KMS-11 (cell line): ENCODE data around the gene KRTAP5-8.
"Not testable (repeated sequence)": the region's sequence is repeated elsewhere in the genome, so short reads cannot be mapped to it uniquely, and the experiment has no call there.

Experiments
- H2AFZ ChIP-seq: fragments of 200-600 bp; sonication (generic); 2 replicates; pipeline ENCODE4 v1.6.1; 2016; ENCODE audit warnings: antibody characterized with exemption, mixed run types, low read depth
- H3K27ac ChIP-seq: fragments of 200-600 bp; sonication (generic); 2 replicates; pipeline ENCODE4 v1.6.1; 2016; ENCODE audit warnings: mild to moderate bottlenecking, mixed run types
- H3K27me3 ChIP-seq: fragments of 200-600 bp; sonication (generic); 2 replicates; pipeline ENCODE4 v1.6.1; 2017; ENCODE audit warnings: mild to moderate bottlenecking, low read depth, mixed run types, moderate library complexity; ENCODE audit not compliant: insufficient read depth
- H3K36me3 ChIP-seq: fragments of 200-600 bp; sonication (generic); 2 replicates; pipeline ENCODE4 v1.6.1; 2017; ENCODE audit warnings: mild to moderate bottlenecking, mixed run types; ENCODE audit not compliant: insufficient read depth
- H3K4me1 ChIP-seq: fragments of 200-600 bp; sonication (generic); 2 replicates; pipeline ENCODE4 v1.6.1; 2016; ENCODE audit warnings: mild to moderate bottlenecking, low read depth, mixed run types; ENCODE audit not compliant: poor library complexity, severe bottlenecking
- H3K4me2 ChIP-seq: fragments of 200-600 bp; sonication (generic); 2 replicates; pipeline ENCODE4 v1.7.0; 2016; ENCODE audit warnings: mild to moderate bottlenecking, mixed run types
- H3K4me3 ChIP-seq: fragments of 200-600 bp; sonication (generic); IDR thresholded peaks from 2 replicates; pipeline ENCODE4 v1.6.1; 2017; ENCODE audit warnings: low read depth, low read length, mixed read lengths; ENCODE audit not compliant: insufficient read depth
- H3K79me2 ChIP-seq: fragments of 200-600 bp; sonication (generic); 2 replicates; pipeline ENCODE4 v1.6.1; 2016; ENCODE audit warnings: low read depth, mixed run types; ENCODE audit not compliant: insufficient read depth
- H3K9ac ChIP-seq: fragments of 200-600 bp; sonication (generic); 2 replicates; pipeline ENCODE4 v1.6.1; 2016; ENCODE audit warnings: mild to moderate bottlenecking, mixed run types
- H4K20me1 ChIP-seq: fragments of 200-600 bp; sonication (generic); 2 replicates; pipeline ENCODE4 v1.6.1; 2016; ENCODE audit warnings: mild to moderate bottlenecking, mixed run types; ENCODE audit not compliant: insufficient read depth
- TF ChIP-seq, protein P1 (sequence below): fragments of 200-600 bp; sonication (generic); conservative IDR thresholded peaks from 2 replicates; pipeline ENCODE4 v1.6.1; 2017; ENCODE audit warnings: low read depth, mild to moderate bottlenecking, antibody characterized with exemption, low read length, moderate library complexity, mixed read lengths

KRTAP5-8 gene

DNA sequence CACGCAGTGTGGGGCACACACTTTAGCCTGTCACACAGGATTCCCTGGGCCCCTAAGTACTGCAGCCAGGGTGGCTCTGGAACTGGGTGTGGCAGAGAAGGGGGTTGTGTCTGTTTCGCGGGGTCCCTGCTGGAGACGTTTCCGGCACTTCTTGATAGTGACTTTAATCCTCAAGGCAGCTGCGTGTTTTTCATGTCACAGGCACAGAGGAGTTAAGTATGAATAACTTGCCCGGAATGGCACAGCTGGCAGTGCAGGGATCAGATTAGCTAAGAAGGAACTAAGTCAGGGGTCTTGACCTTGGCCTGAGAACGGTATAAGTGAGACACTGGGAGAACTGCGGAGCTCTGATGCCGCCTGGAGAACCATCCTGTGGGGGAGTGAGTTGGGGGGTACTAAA, 18.3 kb upstream of the KRTAP5-8 start:
- Histone ChIP-seq H3K4me2 (no peak overlapping the region), H3K4me3 (no peak overlapping the region), H3K36me3 (no peaks in the 10 kb centered on the region), H2AFZ (no peak overlapping the region), H3K9ac (no peak overlapping the region), H4K20me1 (no peaks in the 10 kb centered on the region), H3K79me2 (no peaks in the 10 kb centered on the region), H3K4me1 (no peaks in the 10 kb centered on the region), H3K27ac (no peak overlapping the region), H3K27me3 (no peaks in the 10 kb centered on the region)
- TF ChIP-seq, protein P1, sequence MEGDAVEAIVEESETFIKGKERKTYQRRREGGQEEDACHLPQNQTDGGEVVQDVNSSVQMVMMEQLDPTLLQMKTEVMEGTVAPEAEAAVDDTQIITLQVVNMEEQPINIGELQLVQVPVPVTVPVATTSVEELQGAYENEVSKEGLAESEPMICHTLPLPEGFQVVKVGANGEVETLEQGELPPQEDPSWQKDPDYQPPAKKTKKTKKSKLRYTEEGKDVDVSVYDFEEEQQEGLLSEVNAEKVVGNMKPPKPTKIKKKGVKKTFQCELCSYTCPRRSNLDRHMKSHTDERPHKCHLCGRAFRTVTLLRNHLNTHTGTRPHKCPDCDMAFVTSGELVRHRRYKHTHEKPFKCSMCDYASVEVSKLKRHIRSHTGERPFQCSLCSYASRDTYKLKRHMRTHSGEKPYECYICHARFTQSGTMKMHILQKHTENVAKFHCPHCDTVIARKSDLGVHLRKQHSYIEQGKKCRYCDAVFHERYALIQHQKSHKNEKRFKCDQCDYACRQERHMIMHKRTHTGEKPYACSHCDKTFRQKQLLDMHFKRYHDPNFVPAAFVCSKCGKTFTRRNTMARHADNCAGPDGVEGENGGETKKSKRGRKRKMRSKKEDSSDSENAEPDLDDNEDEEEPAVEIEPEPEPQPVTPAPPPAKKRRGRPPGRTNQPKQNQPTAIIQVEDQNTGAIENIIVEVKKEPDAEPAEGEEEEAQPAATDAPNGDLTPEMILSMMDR, result no peak

DNA sequence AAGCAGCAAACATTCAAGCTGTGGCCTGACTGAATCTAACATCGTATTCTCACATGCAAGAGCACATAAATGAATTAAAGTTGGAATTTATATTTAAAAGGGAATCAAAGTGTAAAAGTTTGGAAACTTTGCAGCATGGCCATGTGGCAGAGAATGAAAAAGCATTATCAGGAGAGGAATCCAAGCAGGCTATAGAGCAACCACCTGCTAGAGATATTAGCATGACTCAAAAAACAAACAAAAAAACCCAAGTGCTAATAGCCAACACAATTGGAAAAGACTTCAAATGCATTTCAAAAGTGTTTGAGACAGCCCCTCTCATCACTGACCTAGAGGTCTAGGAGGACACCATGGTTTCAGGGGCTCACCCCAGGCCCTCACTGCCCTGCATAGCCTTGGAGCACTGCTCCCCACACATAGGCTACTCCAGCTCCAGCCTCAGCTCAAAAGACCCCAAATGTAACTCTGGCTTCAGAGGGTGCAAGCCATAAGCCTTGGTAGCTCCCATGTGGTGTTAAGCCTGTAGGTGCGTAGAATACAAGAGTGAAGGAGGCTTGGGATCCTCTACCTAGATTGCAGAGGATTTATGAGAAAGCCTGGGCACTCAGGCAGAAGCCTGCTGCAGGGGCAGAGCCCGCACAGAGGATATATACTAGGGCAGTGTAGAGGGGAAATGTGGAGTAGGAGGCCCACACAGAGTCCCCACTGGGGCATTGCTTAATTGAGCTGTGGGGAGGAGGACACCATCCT, 12.5 kb upstream of the KRTAP5-8 start:
- Histone ChIP-seq H2AFZ (no peak overlapping the region), H3K27ac (no peak overlapping the region), H3K79me2 (no peaks in the 10 kb centered on the region), H4K20me1 (no peaks in the 10 kb centered on the region), H3K36me3 (no peaks in the 10 kb centered on the region), H3K9ac (no peak overlapping the region), H3K4me3 (no peak overlapping the region), H3K27me3 (no peaks in the 10 kb centered on the region), H3K4me2 (no peak overlapping the region), H3K4me1 (no peaks in the 10 kb centered on the region)
- TF ChIP-seq, protein P1, result no peak

GRCh38 chr11:71525938-71526495, 11.8 kb upstream of the KRTAP5-8 start:
- H3K79me2 ChIP-seq, result no peaks in the 10 kb centered on the region
- H3K9ac ChIP-seq, result no peak overlapping the region
- H3K27ac ChIP-seq, result no peak overlapping the region
- H3K36me3 ChIP-seq, result no peaks in the 10 kb centered on the region
- H3K4me1 ChIP-seq, result no peaks in the 10 kb centered on the region
- no peak overlapping the region for H2AFZ ChIP-seq
- TF ChIP-seq, protein P1, result no peak
- no peaks in the 10 kb centered on the region for H3K27me3 ChIP-seq
- H4K20me1 ChIP-seq, result no peaks in the 10 kb centered on the region
- no peak overlapping the region for H3K4me3 ChIP-seq
- H3K4me2 ChIP-seq, result no peak overlapping the region

DNA sequence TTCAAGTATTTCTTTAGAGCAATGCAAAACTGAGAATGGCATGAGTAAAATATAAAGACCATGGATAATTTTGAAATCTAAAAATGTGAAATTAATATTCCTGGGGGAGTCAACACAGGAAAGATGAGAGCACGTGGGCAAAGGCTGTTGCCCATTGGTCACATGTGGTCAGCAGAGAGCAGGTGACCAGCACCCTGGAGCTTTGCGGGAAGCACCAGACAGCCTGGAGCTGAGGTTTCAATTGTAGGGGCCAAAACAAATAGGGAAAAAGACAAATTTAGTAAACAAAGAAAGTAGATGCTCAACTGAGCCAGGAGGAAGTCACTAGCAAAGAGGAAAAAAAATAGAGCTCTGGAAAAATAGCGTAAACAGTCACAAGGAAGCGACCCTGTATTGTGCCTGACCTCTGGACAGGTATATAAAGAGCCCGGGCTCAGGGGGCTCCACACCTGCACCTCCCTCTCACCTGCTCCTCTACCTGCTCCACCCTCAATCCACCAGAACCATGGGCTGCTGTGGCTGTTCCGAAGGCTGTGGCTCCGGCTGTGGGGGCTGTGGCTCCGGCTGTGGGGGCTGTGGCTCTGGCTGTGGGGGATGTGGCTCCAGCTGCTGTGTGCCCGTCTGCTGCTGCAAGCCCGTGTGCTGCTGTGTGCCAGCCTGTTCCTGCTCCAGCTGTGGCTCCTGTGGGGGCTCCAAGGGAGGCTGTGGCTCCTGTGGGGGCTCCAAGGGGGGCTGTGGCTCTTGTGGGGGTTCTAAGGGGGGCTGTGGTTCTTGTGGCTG, 10.8 kb upstream of the KRTAP5-8 start, which contains the start of gene KRTAP5-7:
KRTAP5-7 (plus strand) TSS at position 472 of the 780 bp plus-strand sequence; CDS start at position 506, 34 bp downstream.
- H3K79me2 ChIP-seq, H3K4me3 ChIP-seq, H3K4me1 ChIP-seq, H3K4me2 ChIP-seq, H4K20me1 ChIP-seq, H3K27me3 ChIP-seq, H3K27ac ChIP-seq, H2AFZ ChIP-seq, H3K36me3 ChIP-seq, H3K9ac ChIP-seq: not testable (repeated sequence)
